K562 (cell line): ENCODE measurements around the gene WBP1. TPM values are rescaled to one million over a fixed set of nuclear protein-coding genes. Genes with fewer than 3 reads are reported as not detected.

Experiments used
- ARHGAP35 ChIP-seq: fragments of 450-650 bp; IDR thresholded peaks from 2 replicates; pipeline ENCODE4 v1.6.1; 2018; ENCODE audit not compliant: partially characterized antibody
- ATF7 ChIP-seq: fragments of 450-650 bp; IDR thresholded peaks from 2 replicates; pipeline ENCODE4 v1.7.1; 2014; ENCODE audit warnings: mild to moderate bottlenecking, moderate library complexity
- CEBPG ChIP-seq, 3 experiments: fragments of 200-800 bp in 1 of 3; sonication (Bioruptor generic) in 1 of 3; sonication (generic) in 1 of 3; formaldehyde crosslinking in 1 of 3; IDR thresholded peaks in 2 of 3; conservative IDR thresholded peaks in 1 of 3; 2 replicates each; pipeline versions ENCODE4 v1.6.1 to v1.8.0; 2016 to 2022; ENCODE audit warnings: missing compliant biosample characterization in 2 of 3, missing genetic modification characterization in 2 of 3, mild to moderate bottlenecking in 1 of 3, missing genetic modification reagents in 1 of 3
- HDAC1 ChIP-seq, 2 experiments: fragments of 450-650 bp; IDR thresholded peaks; 2 replicates each; pipeline ENCODE4 v1.6.1; 2016 to 2017; ENCODE audit warnings: inconsistent platforms in 1 of 2, mild to moderate bottlenecking in 1 of 2, moderate library complexity in 1 of 2
- MAFK ChIP-seq: IDR thresholded peaks from 2 replicates; pipeline ENCODE4 v1.6.1; 2011; ENCODE audit warnings: low read length, improper control_type of control experiment
- MECOM ChIP-seq: fragments of 250-450 bp; sonication (Bioruptor Pico); IDR thresholded peaks from 2 replicates; pipeline ENCODE4 v1.8.0; 2022; ENCODE audit warnings: inconsistent platforms
- NCOA6 ChIP-seq: fragments of 450-650 bp; IDR thresholded peaks from 2 replicates; pipeline ENCODE4 v1.6.1; 2017; ENCODE audit warnings: mild to moderate bottlenecking
- PHF20 ChIP-seq: fragments of 450-650 bp; IDR thresholded peaks from 2 replicates; pipeline ENCODE4 v1.6.1; 2018; ENCODE audit not compliant: partially characterized antibody
- PHF8 ChIP-seq: fragments of 200-600 bp; sonication (generic); IDR thresholded peaks from 2 replicates; pipeline ENCODE4 v1.6.1; 2012; ENCODE audit warnings: mixed run types, mild to moderate bottlenecking, inconsistent platforms, low read length, moderate library complexity, borderline replicate concordance
- SIN3B ChIP-seq: fragments of 450-650 bp; IDR thresholded peaks from 2 replicates; pipeline ENCODE4 v1.6.1; 2017; ENCODE audit warnings: low read depth, mild to moderate bottlenecking, moderate library complexity
- ZC3H4 ChIP-seq: sonication (generic); formaldehyde crosslinking; IDR thresholded peaks from 2 replicates; pipeline ENCODE4 v1.9.0; 2021; ENCODE audit warnings: missing genetic modification reagents, borderline replicate concordance
- ZNF347 ChIP-seq: fragments of 450-650 bp; formaldehyde crosslinking; IDR thresholded peaks from 2 replicates; pipeline ENCODE4 v1.4.0; 2020; ENCODE audit warnings: low read depth, mild to moderate bottlenecking, moderate library complexity
- ZNF41 ChIP-seq: fragments of 250-450 bp; sonication (Bioruptor Pico); conservative IDR thresholded peaks from 2 replicates; pipeline ENCODE4 v1.4.0; 2020; ENCODE audit warnings: mild to moderate bottlenecking
- ZNF584 ChIP-seq: fragments of 200-800 bp; sonication (Bioruptor generic); IDR thresholded peaks from 2 replicates; pipeline ENCODE4 v1.6.1; 2016; ENCODE audit warnings: low read depth, mild to moderate bottlenecking, missing genetic modification characterization, missing compliant biosample characterization
- polyA plus RNA-seq, 8 experiments: library from polyadenylated mRNA; depleted of rRNA in 4 of 8; stranded (reverse) in 5 of 8; unstranded in 3 of 8; fragments of >200 nt; fragmentation: Nextera tagmentation in 2 of 8; fragmentation: Illumina TruSeq in 1 of 8; extraction: Ambion mirVana in 2 of 8; extraction: Trizol in 1 of 8; gene quantifications; 2 replicates each; pipeline versions ENCODE4 v1.2.1 to v1.2.3, GENCODE V29; 2011 to 2014; ENCODE audit warnings: inconsistent platforms in 1 of 8, missing spikeins in 1 of 8
- total RNA-seq, 7 experiments: library from RNA; depleted of rRNA in 6 of 7; stranded (reverse); fragments of >200 nt in 6 of 7; fragmentation: Illumina TruSeq in 2 of 7; extraction: Trizol in 2 of 7; gene quantifications; 2 replicates each; pipeline versions ENCODE4 v1.2.1 to v1.2.3, GENCODE V29; 2011 to 2021; ENCODE audit warnings: low replicate concordance in 1 of 7
- TF ChIP-seq, protein P1 (sequence below): sonication (generic); formaldehyde crosslinking; IDR thresholded peaks from 2 replicates; pipeline ENCODE4 v1.8.0; 2022; ENCODE audit warnings: mild to moderate bottlenecking, missing genetic modification reagents, borderline replicate concordance
- TF ChIP-seq, protein P2 (sequence below), 2 experiments: fragments of 450-650 bp in 1 of 2; sonication (generic) in 1 of 2; formaldehyde crosslinking in 1 of 2; IDR thresholded peaks in 1 of 2; conservative IDR thresholded peaks in 1 of 2; 2 replicates each; pipeline versions ENCODE4 v1.6.1 to v1.8.1; 2016 to 2023; ENCODE audit warnings: mild to moderate bottlenecking in 2 of 2, moderate library complexity in 2 of 2, inconsistent platforms in 1 of 2, missing genetic modification reagents in 1 of 2
- TF ChIP-seq, protein P3 (sequence below): sonication (generic); formaldehyde crosslinking; IDR thresholded peaks from 2 replicates; pipeline ENCODE4 v1.8.0; 2022; ENCODE audit warnings: missing genetic modification reagents, mild to moderate bottlenecking, borderline replicate concordance
- TF ChIP-seq, protein P4 (sequence below): sonication (generic); formaldehyde crosslinking; IDR thresholded peaks from 2 replicates; pipeline ENCODE4 v1.8.1; 2023; ENCODE audit warnings: mild to moderate bottlenecking, missing genetic modification reagents

Gene WBP1
- total and polyA plus RNA-seq, 9 of the 15 experiments (the other 6 are each of a cell fraction or from before 2014, with no cell fraction given) = 1.9 to 27.7 (median 14.2) TPM

DNA sequence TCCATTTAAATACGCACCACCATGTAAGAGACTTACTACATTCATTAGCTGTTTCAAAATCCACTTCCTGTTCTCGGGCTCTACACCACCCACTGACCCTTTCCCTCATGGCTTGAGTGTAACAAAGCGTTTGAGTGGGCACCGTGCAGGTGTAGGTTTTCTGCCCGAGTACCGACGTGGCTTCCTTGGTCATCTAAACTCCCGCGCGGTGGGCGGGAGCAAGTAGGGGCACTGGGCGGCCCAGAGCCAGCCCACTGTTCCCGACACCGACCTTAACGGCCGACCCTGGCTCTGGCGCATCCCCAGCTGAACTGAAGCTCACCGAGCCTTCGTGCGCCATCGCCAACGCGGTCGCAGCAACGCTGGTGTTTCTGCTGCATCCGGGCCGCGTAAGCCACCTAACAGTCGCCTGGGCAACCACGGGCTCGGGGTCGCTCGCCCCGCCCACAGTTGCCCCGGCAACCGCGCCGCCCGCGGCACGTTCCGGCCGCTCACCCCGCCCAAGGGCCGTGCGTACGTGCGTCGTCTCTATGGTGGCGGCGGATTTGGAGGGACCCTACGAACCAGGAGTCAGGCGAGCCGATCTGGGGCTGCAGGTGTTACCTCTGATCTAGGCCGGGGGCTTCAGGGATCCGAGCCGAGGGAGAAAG, 36.9 kb upstream of the WBP1 start, which contains the start of the genes C2orf81 and WDR54 (continued):
- TF ChIP-seq, protein P1, sequence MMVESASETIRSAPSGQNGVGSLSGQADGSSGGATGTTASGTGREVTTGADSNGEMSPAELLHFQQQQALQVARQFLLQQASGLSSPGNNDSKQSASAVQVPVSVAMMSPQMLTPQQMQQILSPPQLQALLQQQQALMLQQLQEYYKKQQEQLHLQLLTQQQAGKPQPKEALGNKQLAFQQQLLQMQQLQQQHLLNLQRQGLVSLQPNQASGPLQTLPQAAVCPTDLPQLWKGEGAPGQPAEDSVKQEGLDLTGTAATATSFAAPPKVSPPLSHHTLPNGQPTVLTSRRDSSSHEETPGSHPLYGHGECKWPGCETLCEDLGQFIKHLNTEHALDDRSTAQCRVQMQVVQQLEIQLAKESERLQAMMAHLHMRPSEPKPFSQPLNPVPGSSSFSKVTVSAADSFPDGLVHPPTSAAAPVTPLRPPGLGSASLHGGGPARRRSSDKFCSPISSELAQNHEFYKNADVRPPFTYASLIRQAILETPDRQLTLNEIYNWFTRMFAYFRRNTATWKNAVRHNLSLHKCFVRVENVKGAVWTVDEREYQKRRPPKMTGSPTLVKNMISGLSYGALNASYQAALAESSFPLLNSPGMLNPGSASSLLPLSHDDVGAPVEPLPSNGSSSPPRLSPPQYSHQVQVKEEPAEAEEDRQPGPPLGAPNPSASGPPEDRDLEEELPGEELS = peak; percentile 73; the same call in 1 of the 2 replicates
- no peak for TF ChIP-seq MAFK
- no peak; a peak in 1 of 4 replicates for TF ChIP-seq HDAC1 (IDR thresholded peaks at IDR 0.05)
- no peak for TF ChIP-seq ARHGAP35
- TF ChIP-seq SIN3B = no peak
- TF ChIP-seq PHF8 = peak; percentile 31; the same call in 1 of the 2 replicates
- peak; percentile 68 for TF ChIP-seq NCOA6
- no peak for TF ChIP-seq ZNF584
- TF ChIP-seq, protein P2, sequence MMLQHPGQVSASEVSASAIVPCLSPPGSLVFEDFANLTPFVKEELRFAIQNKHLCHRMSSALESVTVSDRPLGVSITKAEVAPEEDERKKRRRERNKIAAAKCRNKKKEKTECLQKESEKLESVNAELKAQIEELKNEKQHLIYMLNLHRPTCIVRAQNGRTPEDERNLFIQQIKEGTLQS (IDR thresholded peaks at IDR 0.05) = no peak
- TF ChIP-seq, protein P2 (CRISPR knock-in tag; conservative IDR thresholded peaks at IDR 0.05) = no peak
- TF ChIP-seq PHF20 = peak; percentile 43
- 0 out of 2 replicates have a peak, but pooled peaks have one; percentile 37 for TF ChIP-seq ATF7
- TF ChIP-seq, protein P3, sequence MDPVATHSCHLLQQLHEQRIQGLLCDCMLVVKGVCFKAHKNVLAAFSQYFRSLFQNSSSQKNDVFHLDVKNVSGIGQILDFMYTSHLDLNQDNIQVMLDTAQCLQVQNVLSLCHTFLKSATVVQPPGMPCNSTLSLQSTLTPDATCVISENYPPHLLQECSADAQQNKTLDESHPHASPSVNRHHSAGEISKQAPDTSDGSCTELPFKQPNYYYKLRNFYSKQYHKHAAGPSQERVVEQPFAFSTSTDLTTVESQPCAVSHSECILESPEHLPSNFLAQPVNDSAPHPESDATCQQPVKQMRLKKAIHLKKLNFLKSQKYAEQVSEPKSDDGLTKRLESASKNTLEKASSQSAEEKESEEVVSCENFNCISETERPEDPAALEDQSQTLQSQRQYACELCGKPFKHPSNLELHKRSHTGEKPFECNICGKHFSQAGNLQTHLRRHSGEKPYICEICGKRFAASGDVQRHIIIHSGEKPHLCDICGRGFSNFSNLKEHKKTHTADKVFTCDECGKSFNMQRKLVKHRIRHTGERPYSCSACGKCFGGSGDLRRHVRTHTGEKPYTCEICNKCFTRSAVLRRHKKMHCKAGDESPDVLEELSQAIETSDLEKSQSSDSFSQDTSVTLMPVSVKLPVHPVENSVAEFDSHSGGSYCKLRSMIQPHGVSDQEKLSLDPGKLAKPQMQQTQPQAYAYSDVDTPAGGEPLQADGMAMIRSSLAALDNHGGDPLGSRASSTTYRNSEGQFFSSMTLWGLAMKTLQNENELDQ = no peak
- TF ChIP-seq, protein P4, sequence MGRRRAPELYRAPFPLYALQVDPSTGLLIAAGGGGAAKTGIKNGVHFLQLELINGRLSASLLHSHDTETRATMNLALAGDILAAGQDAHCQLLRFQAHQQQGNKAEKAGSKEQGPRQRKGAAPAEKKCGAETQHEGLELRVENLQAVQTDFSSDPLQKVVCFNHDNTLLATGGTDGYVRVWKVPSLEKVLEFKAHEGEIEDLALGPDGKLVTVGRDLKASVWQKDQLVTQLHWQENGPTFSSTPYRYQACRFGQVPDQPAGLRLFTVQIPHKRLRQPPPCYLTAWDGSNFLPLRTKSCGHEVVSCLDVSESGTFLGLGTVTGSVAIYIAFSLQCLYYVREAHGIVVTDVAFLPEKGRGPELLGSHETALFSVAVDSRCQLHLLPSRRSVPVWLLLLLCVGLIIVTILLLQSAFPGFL (CRISPR knock-in tag) = 0 out of 2 replicates have a peak, but pooled peaks have one; percentile 42
- no peak for TF ChIP-seq ZC3H4 (CRISPR knock-in tag)
- TF ChIP-seq CEBPG (CRISPR knock-in tag; IDR thresholded peaks at IDR 0.05) = no peak
- no peak for TF ChIP-seq CEBPG (tag; conservative IDR thresholded peaks at IDR 0.05 in 1 of 2, IDR thresholded peaks at IDR 0.05 in 1 of 2)
- no peak for TF ChIP-seq ZNF347 (CRISPR knock-in tag)
- TF ChIP-seq MECOM (CRISPR knock-in tag) = no peak
- no peak for TF ChIP-seq ZNF41 (CRISPR knock-in tag)
